ENCODE measurements around the gene AGBL1.
"Not testable (repeated sequence)": the region's sequence is repeated elsewhere in the genome, so short reads cannot be mapped to it uniquely, and the experiment has no call there.

Gene AGBL1

DNA sequence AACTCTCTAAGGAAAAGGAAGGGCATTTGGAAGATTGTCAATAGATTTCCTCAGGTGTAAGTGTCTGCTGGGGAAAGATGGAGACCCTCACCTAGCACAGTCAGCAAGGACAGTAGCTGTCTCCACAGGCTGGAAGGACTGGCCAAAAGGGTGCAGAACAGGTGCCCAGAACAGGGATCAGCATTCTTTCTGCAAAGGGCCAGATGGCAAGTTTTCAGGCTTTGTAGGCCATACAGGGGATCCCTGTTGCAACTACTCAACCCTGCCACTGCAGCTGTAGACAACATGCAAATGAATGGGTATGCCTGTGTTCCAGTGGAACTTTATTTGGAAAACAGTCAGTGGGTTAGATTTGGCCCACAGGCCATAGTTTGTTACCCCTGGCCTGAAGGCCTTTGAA is 8.1 kb downstream of the AGBL1 start:
- DNase-seq = no peak

DNA sequence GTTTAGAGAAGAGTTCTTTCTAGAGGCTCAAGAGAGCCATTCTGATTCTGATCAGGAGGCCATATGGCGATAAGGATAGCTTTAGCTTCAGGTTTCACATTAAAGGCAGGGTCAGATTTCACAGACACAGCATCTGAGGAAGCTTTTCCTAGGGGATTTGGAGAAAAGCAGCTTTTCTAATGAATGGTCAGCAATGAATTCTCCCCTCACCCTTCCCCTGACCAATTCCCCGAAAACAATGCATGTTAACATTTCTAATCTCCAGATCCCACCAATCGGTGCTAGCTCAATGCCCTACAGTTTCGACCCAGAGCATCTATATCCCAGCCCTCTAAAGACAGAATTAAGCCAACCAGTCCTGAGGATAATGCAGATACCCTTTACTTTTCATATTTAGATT is 9.8 kb downstream of the AGBL1 start:
- no peak for DNase-seq

DNA sequence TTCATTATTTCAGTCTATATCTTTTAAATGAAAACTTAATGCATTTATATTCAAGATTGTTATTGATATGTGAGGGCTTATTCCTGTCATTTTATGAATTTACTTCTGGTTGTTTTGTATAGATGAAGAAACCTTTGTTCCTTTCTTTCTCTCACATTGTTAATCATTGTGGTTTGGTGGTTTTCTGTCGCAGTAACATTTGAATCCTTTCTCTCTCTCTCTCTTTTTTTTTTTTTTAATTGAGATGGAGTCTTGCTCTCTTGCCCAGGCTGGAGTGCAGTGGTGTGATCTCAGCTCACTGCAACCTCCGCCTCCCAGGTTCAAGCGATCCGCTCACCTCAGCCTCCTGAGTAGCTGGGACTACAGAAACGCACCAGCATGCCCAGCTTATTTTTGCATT is 22.1 kb downstream of the AGBL1 start:
- no peak for DNase-seq

DNA sequence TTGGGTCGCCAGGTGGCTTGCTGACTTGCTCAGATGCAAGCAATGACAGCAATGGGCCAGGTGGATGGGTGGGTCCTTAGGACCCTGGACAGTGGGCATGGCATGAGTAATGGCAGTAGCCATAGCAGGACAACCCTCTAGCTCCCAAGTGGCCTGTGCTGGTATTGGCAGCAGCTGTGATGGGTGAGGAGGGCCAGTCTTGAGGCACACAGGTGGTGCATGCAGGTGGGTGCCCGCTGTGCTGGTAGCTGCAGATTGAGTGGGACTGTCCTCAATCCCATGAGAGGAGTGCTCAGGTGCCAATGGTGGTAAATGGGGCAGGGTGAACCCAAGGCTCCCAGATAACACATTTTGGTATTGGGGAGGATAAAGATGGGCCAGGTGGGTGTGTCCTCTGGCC is 24.2 kb downstream of the AGBL1 start:
- no peak for DNase-seq

DNA sequence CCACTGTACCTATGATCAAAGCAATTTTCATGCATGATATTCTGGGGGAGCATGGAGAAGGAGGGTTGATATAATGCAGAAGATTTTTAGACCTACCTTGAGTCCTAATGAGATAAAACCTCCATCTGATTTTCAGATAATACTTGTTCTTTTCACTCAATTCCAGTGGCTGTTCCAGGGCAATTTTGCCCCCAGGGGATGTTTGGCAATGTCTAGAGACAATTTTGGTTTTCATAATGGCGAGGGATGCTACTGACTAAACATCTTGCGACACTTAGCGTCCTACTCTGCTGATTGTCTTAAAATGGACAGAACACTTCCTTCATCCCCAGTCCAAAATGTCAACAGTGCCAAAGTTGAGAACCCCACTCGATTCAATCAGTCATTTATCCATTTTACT is 26.6 kb downstream of the AGBL1 start:
- DNase-seq = no peak

DNA sequence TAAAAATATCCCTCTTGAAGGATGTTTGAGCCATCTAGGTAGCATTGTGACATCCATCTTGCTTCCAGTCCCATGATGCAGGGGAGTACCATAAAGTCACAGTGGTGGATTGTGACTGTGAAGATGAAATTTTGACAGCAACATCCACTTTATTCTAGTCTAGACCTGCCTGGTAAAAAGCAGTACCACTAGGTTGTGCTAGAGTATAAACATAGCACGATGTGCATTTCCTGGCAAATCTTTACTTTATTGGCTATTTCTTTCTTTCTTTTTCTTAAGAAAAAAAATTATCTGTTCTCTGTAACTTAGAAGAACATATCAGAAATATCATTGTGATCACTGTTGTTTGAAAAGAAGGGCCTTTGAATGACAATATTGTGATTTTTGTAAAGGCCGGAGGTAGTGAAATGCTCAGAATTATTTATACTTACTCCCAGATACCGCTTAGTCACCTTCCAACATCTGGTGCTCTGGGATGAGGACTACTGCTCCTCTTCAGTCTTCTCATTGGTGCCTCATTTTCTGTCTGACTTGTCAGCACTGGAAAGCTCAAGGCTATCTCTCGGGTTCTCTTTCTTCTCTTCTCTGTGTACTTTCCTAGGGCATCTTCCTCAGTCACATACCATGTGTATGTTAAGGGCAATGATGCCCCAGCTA is 35.6 kb downstream of the AGBL1 start:
- no peak for DNase-seq

DNA sequence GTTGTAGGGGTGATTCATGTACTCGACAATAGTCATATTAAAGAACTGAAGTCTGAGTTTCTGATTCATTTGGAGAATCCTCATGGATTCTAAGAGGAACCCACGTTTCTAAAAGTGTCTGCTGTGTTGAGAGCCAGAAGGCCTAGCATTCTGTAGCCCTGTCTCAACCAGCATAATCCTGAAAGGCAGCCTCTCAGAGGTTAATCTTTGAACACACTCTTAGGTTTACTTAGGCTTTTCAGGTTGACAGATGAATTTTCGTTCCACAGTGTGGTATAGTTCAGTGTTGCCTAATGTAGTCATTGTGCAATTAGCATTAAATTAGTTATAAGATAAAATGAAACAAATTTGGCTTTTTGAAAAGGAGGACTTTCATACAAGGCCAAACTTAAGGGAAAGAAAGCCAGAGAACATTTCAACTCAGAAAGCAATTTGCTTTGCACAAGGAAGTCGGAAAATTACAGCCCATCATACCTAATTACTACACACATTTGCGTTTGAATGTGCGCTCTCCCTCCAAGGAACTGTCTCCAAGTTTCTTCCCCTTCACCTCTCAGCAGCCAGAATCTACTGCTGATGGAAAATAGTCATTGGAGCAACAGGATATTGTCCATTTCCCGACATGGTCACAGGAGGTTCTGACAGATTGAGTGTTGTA is 42.0 kb downstream of the AGBL1 start:
- DNase-seq = no peak

DNA sequence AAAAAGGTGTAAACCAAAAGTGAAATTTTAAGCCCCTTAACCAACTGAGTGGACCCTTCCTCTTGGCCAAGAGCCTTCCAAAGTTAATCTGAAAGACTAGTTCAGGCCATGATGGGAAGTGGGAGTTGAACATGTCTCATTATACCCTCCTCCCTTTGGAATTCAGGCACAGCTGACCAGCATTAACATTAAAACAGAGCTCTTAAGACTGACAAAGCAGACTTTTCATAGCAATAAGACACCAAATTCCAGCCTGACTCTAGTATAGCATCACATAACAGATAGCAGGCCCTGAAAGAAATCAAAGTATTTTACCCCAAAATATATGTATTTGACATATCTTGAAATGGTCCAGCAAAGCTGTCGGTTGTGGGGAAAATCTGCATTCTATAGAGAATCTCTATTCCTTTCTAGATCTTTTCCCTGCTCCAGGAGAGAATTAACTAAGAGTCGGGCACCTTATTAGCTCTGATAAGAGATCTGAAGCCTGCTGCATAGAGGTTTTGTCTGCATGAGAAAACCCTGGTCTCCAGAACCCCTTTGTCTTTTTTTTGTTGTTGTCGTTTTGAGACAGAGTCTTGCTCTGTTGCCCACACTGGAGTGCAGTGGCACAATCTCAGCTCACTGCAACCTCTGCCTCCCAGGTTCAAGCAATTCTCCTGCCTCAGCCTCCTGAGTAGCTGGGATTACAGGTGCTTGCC is 43.2 kb downstream of the AGBL1 start:
- DNase-seq = not testable (repeated sequence)

DNA sequence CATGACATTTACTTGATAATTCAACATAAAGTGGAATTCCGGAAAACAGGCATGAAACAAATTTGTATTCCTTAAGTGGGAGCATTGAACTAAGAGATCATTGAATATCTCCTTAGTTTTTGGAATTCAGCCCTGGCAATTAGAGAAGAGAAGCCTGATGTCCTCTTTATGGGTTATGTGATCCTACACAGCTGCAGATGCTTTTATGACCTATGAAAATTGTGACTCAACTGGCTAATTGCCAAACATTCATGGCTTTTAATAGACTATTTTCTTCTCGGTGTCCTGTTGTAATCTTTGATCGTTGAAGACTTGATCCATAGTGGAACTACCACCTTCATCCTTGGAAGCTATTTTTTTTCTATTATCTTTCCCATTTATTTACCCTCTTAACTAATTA is 46.1 kb downstream of the AGBL1 start:
- DNase-seq = no peak

DNA sequence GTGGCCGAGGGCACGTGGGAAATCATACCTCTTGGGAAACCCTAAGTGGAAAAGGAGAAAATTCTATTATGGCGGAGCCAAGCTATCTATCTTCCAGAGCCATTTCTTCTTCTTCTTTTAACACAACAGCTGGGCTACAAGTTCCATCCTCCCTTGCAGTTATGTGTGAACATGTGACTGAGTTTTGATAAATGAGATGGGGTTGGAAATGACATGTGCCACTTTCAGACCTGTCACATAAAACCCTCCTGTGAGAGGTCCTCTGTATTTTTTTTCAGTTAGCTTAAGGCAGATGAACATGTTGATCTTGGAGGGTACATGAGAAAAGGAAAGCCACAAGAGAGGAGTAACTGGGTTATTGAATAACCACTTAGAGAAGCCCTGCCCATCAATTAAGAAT is 47.9 kb downstream of the AGBL1 start:
- no peak for DNase-seq

DNA sequence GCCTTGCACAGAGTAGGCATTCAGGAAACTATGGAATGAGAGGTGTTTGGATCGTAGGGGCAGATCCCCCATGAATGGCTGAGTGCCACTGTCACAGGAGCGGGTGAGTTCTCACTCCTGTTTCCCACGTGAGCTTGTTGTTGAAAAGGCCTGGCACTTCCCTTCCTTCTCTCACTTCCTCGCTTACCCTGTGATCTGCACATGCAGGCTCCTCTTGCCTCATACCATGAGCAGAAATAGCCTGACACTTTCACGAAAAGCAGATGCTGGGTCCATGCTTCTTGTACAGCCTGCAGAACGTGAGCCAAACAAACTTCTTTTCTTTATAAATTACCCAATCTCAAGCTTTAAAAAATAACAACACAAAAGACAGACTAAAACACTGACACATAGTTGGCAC is 55.4 kb downstream of the AGBL1 start:
- no peak for DNase-seq

DNA sequence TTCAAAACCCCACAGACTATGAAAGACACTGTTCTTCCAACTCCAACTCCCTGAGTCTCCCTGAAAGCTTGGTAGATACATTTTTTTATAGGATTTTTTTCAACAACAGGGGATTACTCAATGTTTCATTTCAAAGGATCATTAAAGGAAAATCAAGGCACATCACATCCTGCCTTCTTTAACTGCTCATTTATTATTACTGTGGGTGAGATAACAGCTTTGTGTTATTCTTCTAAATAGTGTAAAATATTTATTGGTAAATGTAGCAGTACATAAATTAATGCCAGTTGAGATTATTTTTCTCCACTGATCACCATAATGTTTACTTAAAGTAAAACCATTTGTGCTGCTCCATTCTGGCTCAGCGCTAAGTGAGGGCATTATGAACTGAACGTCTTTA is 57.2 kb downstream of the AGBL1 start:
- no peak for DNase-seq

DNA sequence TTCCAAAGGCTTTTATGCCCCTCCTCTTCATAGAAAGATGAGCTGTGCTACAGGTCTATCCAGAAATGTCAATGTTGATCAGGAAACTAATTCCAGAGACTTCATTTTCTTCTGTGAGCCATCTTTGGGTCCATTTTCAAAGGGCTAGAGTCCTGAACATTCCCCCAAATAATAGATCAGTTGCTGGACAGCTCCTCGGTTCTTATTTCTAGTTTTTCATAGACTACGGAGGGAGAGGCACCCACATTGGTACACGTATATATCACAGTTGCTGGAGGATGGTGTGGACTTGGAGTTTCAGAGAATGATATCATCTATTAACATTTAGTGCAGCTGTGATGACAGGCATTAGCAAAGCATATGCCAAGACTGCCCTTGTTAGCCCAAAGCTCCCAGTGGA is 59.1 kb downstream of the AGBL1 start:
- DNase-seq = no peak

DNA sequence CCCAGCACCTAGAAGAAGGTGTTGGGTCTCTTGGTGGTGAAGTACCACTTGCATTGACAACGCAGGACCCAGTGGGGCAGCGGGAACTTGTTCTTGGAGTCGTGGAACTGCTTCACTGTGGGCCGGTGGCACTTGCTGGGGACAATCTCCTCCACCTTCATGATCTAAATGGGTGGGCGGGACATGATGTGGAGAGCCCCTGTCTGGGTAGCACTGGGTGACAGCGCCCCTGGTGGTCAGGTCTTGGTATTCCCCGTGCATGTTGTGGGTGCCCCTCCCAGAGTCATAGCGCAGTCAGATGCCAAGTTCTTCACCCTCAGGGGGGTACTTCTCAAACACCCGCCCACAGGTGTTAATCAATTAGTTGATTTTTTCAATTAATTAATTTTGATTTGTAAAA is 60.2 kb downstream of the AGBL1 start:
- no peak for DNase-seq

DNA sequence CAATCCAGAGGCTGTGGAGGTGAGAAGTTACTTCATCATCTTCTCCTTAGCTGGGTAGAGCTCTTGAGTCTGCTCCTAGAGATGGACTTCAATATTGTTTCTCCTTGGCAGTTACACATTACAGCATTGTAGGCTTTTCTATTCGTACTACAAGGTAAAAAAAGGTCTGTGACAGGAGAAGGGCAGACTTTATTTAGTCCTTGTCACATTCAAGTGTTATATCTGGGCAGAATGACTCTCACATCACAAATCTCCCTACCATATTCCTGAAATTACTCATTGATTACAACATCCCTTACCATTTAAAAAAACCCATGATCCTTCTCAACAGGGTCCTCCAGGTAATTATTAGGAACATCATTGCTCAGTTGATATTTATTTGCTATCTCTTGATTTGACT is 75.0 kb downstream of the AGBL1 start:
- no peak for DNase-seq

DNA sequence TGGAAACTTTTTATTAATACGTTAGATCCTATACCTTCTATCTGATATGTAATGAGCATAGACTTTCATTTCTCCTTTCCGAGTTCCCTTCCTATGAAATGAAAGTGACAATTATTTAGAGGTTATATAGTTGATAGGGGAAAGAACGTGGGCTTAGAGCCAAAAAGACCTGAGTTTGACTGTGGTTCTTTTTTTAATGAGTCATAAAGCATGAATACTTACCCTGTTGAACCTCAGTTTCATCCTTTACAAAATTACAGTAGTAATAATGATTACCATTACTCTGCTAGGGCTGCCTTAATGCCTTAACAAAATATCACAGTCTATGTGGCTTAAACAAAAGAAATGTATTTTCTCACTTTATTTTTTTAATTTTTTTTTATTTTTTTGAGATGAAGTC is 75.9 kb downstream of the AGBL1 start:
- DNase-seq = no peak

DNA sequence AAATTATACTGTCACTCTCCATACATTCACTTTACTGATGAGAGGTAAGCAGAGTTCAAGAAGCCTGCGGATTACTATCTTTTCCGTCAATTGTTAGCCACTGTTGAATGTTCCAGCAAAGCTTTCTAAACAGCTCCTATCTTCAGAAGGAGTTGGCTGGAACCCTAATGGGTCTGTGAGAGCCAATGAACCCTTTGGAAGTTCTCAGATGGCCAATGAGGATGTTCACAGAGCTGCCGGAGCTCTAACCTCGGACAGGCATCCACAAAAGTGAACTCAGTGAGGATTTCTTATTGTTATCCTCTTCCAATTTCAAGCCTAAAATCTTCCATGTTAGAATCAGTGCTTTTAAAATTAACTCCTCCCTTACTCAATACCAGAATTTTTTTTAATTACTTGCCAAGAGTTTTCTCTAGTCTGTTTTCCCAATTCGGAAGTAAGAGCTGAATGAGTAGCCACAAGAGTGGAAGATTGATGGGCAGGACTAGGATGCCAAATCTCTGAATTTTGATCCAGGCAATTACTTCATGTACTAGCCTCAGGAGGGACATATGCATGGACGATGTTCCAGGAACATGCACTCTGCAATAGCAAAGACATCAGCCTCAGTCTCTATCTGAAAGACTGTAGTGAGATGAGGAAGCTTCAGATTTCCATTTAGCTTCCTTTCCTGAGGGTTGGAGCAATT is 78.1 kb downstream of the AGBL1 start:
- DNase-seq = no peak

DNA sequence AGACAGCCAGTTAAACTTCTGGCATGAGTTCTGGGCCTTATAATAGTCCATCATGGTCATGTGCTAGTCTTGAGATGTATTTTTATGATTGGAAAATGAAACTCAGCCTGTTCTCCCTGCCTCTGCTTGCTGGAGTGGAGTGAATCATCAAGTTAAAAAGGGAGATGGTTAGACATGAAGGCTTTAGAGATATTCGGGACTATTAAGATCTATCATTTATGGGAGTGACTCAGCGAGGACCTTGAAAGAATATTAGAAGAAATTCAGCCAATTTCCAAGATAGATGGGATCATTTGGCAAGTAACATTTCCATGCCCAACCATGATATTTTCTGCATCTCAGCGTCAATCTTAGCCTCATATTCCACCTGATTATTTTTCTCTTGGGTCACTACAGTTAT is 79.8 kb downstream of the AGBL1 start:
- no peak for DNase-seq

DNA sequence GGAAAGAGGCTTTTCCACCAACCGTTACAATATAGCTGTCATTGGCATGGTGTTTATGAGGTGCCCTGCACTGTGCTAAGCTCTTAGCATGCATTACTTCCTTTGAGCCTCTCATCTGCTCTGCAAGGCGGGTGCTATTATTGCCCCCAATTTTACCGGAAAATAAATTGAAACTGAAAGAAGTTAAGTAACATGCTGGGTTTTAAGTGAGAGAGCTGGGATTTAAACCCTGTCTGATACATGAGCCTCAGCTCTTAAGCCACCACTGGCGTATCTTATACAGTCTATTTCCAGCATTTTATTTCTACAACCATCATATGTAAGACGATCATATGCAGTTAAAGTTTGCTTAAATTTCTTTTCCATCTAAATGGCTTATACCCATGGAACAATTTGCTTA is 81.6 kb downstream of the AGBL1 start:
- no peak for DNase-seq

DNA sequence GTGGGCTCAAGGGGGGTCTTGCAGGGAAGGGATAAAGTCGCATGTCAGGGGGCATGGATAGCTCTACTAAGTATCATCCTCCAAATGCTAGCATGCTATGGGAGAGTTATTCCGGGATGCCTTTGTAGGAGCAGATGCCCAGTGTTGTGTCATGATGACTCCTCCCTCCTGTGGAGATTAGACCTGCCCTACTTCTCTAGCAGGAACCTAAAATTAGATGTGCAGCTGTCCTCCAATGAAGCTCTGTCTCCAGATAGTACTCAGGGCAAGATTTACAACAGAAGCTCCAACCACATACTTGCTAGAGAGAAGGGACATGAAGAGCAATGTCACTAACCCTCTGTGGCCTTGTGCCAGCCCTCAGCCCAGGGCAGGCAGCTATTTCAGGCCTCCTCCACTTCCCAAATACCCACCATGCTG is 82.5 kb downstream of the AGBL1 start:
- DNase-seq = no peak

DNA sequence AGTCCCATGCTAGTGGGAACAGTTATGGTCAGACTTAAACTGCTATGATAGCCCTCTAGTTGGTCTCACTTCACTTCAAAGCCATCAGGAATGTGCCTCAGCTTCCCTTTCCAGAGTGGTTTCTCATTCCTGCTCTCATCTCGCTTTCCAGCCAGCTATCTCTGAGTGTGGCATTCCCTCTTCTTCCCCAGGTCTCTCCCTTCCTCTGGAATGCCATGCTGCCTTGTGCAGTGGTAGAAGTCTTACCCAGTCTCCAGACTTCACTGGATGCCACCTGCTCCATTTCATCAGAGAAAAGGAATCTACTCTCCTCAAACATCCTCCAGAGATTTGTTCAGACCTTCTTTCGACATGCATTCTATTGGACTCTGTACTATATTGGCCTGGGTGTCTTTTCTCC is 83.0 kb downstream of the AGBL1 start:
- no peak for DNase-seq

DNA sequence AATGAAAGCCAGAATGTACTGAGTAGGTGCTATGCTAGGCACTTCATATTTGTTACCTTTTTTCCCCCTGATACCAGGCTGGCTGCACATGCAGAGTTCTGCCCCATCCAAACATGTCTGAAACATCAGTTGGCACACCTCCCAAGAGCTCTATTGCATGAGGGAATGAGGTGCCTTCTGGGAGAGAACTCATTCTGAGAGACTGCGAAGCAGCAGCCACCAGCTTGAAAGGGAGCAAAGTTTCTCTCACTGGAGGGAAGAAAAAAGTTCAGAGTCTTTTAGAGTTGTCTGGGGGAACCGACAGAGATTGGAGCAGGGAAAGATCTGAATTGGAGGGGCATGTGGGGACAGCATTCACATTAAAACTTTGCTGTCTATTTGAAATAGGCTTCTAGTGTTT is 84.1 kb downstream of the AGBL1 start:
- no peak for DNase-seq

DNA sequence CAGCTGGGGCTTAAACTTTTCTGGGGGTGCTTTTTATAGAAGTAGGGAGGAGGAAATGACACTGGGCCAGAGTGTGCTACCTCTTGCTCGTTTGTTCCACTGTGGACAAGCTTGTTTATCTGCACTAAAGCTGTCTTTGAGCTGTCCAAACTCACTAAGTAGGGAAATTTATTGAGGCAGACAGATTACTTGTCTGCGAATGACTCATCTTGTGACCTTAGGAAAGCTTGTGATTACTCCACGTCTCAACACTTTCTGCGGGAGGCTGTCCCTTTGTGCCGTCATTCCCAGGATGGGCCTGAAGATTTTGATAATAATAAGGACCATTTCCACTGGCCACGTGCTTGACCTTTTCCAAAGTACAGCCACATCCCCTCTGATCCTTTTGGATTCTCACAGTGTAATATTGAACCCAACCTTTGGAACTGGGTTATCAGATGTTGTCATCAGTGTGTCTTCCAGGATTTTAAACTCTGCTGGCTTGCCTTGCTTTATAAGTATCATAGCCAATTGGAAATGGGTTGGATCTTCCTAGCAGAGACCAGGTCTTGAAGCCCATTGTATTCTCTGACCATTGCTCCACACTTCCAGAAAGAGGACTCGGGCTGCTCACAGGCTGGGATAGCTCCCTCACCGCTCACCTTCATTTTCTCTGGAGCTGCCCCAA is 84.7 kb downstream of the AGBL1 start:
- DNase-seq = no peak

Data from NCI-H510A (cell line).